ENCODE measurements around the gene GPR42. TPM values are rescaled to one million over a fixed set of nuclear protein-coding genes. Genes with fewer than 3 reads are reported as not detected.
"Not testable (repeated sequence)": the region's sequence is repeated elsewhere in the genome, so short reads cannot be mapped to it uniquely, and the experiment has no call there.

GPR42 gene
- total RNA-seq, 2 donors from 2014 or later = 0.56 TPM; not detected in 1

- Mint-ChIP-seq H3K36me3 (no peaks in the 10 kb centered on the region), H3K4me1 (ENCODE audit: low read depth in 2 of 2) (peaks cover 30 to 49% of the 10 kb centered on the region in 2 donors), H3K9me3 (no peaks in the 10 kb centered on the region), H3K27ac (peak overlapping the region; percentile 44 to 84), H3K27me3 (no peaks in the 10 kb centered on the region), H3K4me3 (no peak overlapping the region)
- DNase-seq (ENCODE audit: low spot score) (no peak), ATAC-seq (no peak)
Measured at GRCh38 chr19:35350591-35350990, 20.3 kb upstream of the GPR42 start.

GRCh38 chr19:35351411-35352176 is 19.3 kb upstream of the GPR42 start:
- H3K36me3 Mint-ChIP-seq = no peaks in the 10 kb centered on the region
- peaks cover 26 to 43% of the 10 kb centered on the region in 2 donors for H3K4me1 Mint-ChIP-seq (ENCODE audit: low read depth in 2 of 2)
- peaks cover 0 to 4% of the 10 kb centered on the region in 2 donors for H3K27me3 Mint-ChIP-seq
- no peak for ATAC-seq
- peak overlapping the region; percentile 44 to 84 for H3K27ac Mint-ChIP-seq
- no peak overlapping the region for H3K4me3 Mint-ChIP-seq
- no peaks in the 10 kb centered on the region for H3K9me3 Mint-ChIP-seq
- DNase-seq (ENCODE audit: low spot score) = no peak

- ATAC-seq = no peak
- H3K4me1 Mint-ChIP-seq (ENCODE audit: low read depth in 2 of 2) = peaks cover 21 to 37% of the 10 kb centered on the region in 2 donors
- no peak overlapping the region for H3K27ac Mint-ChIP-seq
- no peak for DNase-seq (ENCODE audit: low spot score)
- H3K27me3 Mint-ChIP-seq = peaks cover 0 to 6% of the 10 kb centered on the region in 2 donors
- H3K9me3 Mint-ChIP-seq = no peaks in the 10 kb centered on the region
- no peaks in the 10 kb centered on the region for H3K36me3 Mint-ChIP-seq
- H3K4me3 Mint-ChIP-seq = no peak overlapping the region
Measured at GRCh38 chr19:35352177-35352447, 18.8 kb upstream of the GPR42 start.

- Mint-ChIP-seq H3K4me3 (peak overlapping the region; percentile 39), H3K27me3 (peaks cover 0 to 11% of the 10 kb centered on the region in 2 donors), H3K36me3 (no peaks in the 10 kb centered on the region), H3K27ac (peak overlapping the region in 1 of 2 donors; percentile 84), H3K9me3 (no peaks in the 10 kb centered on the region), H3K4me1 (ENCODE audit: low read depth in 2 of 2) (peaks cover 17 to 37% of the 10 kb centered on the region in 2 donors)
- peak; percentile 45 to 74 for ATAC-seq
- DNase-seq (ENCODE audit: low spot score) = peak; percentile 78
Measured at GRCh38 chr19:35352448-35353304, 18.2 kb upstream of the GPR42 start.

DNA sequence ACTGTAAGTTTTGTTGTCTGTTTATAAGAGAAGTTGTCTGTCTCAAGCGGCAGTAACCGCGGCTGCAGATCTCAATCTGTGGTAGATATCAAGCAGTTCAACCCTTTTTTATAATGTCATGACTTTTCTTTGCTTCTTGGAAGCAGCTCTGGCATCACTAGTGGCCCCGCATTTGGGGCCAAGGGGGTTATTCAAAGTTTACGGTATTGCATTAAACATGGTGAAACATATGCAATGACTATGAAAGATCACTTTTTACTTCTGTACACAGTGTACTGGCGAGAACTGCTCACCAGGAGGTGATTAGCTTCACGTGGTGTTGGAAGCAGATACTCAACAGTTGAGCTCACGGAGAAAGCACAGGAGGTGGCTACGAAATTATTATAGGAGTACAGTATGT is 17.2 kb upstream of the GPR42 start:
- DNase-seq (ENCODE audit: low spot score) (no peak), ATAC-seq (no peak)
- H3K9me3 Mint-ChIP-seq = no peaks in the 10 kb centered on the region
- H3K27ac Mint-ChIP-seq = no peak overlapping the region
- H3K27me3 Mint-ChIP-seq = peaks cover 4 to 17% of the 10 kb centered on the region in 2 donors
- no peak overlapping the region for H3K4me3 Mint-ChIP-seq
- H3K4me1 Mint-ChIP-seq (ENCODE audit: low read depth in 2 of 2) = peaks cover 20 to 37% of the 10 kb centered on the region in 2 donors
- no peaks in the 10 kb centered on the region for H3K36me3 Mint-ChIP-seq

DNA sequence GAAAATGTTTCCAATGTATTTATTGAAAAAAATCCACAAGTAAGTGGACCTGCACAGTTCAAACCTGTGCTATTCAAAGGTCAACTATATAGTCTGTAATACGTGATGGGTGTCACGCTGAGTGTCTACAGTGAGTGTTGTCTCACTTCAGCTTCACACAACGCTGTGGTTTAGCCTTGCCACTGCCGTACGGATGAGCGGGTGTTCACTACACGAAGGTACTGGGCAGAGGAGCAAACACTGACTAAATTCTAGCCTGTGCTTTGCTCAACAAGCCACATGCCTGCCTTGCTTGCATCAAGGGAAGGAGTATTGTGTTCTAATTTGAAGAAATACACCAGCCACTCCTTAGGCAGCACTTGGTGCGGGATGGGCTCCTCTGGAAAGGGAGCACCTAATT is 16.0 kb upstream of the GPR42 start:
- no peaks in the 10 kb centered on the region for H3K9me3 Mint-ChIP-seq
- H3K27me3 Mint-ChIP-seq = peaks cover 4 to 17% of the 10 kb centered on the region in 2 donors
- DNase-seq (ENCODE audit: low spot score) (peak; percentile 82), ATAC-seq (peak; percentile 90 to 95)
- peak overlapping the region in 1 of 2 donors; percentile 82 for H3K27ac Mint-ChIP-seq
- peak overlapping the region; percentile 15 for H3K4me3 Mint-ChIP-seq
- no peaks in the 10 kb centered on the region for H3K36me3 Mint-ChIP-seq
- peaks cover 14 to 29% of the 10 kb centered on the region in 2 donors for H3K4me1 Mint-ChIP-seq (ENCODE audit: low read depth in 2 of 2)

DNA sequence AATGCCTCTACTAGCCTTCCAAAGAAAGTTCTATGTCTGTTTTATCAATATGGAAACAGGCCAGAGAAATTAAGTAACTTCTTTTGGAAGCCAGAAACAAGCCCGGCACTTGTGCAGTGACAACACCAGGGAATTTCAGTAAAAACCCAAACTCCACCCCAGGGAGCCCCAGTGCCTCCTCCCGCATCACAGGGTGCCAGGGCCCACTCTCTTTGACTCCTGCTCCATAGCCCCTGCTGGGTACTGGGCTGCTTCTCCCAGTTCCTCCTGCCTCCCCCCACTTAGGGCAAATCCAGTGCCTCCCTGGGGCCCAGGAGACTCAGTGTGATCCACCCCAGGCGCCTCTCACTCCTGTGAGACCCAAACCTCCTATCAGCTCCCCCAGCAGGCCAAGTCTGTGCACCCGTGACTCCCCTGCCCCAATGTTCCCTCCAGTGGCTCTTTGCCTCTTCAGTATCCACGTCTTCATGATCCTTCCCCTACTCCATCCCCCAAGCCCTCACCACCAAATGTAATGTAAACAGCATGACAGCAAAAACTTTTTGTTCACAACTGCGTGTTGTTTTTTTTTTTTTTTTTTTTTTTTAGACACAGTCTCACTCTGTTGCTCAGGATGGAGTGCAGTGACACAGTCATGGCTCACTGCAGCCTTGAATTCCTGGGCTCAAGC is 14.9 kb upstream of the GPR42 start:
- no peaks in the 10 kb centered on the region for H3K36me3 Mint-ChIP-seq
- H3K27me3 Mint-ChIP-seq = peaks cover 4 to 17% of the 10 kb centered on the region in 2 donors
- no peaks in the 10 kb centered on the region for H3K9me3 Mint-ChIP-seq
- H3K4me1 Mint-ChIP-seq (ENCODE audit: low read depth in 2 of 2) = peaks cover 13 to 29% of the 10 kb centered on the region in 2 donors
- no peak overlapping the region for H3K4me3 Mint-ChIP-seq
- peak; percentile 18 for DNase-seq (ENCODE audit: low spot score)
- ATAC-seq = no peak
- H3K27ac Mint-ChIP-seq = peak overlapping the region; percentile 32 to 49

- Mint-ChIP-seq H3K27me3 (peaks cover 14 to 17% of the 10 kb centered on the region in 2 donors), H3K4me3 (peak within 1 kb of the TSS; percentile 37), H3K9me3 (no peaks in the 10 kb centered on the region), H3K36me3 (no peaks in the 10 kb centered on the region), H3K4me1 (ENCODE audit: low read depth in 2 of 2) (peaks cover 13 to 28% of the 10 kb centered on the region in 2 donors), H3K27ac (peak within 1 kb of the TSS; percentile 7 to 79)
- ATAC-seq = no peak
- DNase-seq (ENCODE audit: low spot score) = no peak
Measured at GRCh38 chr19:35357867-35358573, 12.8 kb upstream of the GPR42 start, which contains the start of gene FFAR3. FFAR3 (plus strand) TSS chr19:35358460; CDS start chr19:35358891, 431 bp downstream.

GRCh38 chr19:35358834-35359233 is 12.0 kb upstream of the GPR42 start:
- H3K4me1 Mint-ChIP-seq (ENCODE audit: low read depth in 2 of 2) = peaks cover 13 to 25% of the 10 kb centered on the region in 2 donors
- not testable (repeated sequence) for H3K4me3 Mint-ChIP-seq; H3K27ac Mint-ChIP-seq; H3K36me3 Mint-ChIP-seq; ATAC-seq; DNase-seq (ENCODE audit: low spot score); H3K9me3 Mint-ChIP-seq
- H3K27me3 Mint-ChIP-seq = peaks cover 14 to 17% of the 10 kb centered on the region in 2 donors

DNA sequence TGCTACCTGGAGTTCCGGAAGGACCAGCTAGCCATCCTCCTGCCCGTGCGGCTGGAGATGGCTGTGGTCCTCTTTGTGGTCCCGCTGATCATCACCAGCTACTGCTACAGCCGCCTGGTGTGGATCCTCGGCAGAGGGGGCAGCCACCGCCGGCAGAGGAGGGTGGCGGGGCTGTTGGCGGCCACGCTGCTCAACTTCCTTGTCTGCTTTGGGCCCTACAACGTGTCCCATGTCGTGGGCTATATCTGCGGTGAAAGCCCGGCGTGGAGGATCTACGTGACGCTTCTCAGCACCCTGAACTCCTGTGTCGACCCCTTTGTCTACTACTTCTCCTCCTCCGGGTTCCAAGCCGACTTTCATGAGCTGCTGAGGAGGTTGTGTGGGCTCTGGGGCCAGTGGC is 11.5 kb upstream of the GPR42 start:
- not testable (repeated sequence) for DNase-seq (ENCODE audit: low spot score); H3K4me3 Mint-ChIP-seq; ATAC-seq; H3K9me3 Mint-ChIP-seq; H3K27ac Mint-ChIP-seq; H3K36me3 Mint-ChIP-seq
- Mint-ChIP-seq H3K27me3 (peaks cover 14 to 17% of the 10 kb centered on the region in 2 donors), H3K4me1 (ENCODE audit: low read depth in 2 of 2) (peaks cover 13 to 25% of the 10 kb centered on the region in 2 donors)

GRCh38 chr19:35360081-35360480 is 10.8 kb upstream of the GPR42 start:
- Mint-ChIP-seq H3K4me1 (ENCODE audit: low read depth in 2 of 2) (peaks cover 13 to 21% of the 10 kb centered on the region in 2 donors), H3K27me3 (peaks cover 14 to 17% of the 10 kb centered on the region in 2 donors)
- DNase-seq (ENCODE audit: low spot score); H3K9me3 Mint-ChIP-seq; H3K4me3 Mint-ChIP-seq; ATAC-seq; H3K36me3 Mint-ChIP-seq; H3K27ac Mint-ChIP-seq: not testable (repeated sequence)

- peak overlapping the region in 1 of 2 donors; percentile 65 for H3K27ac Mint-ChIP-seq
- no peaks in the 10 kb centered on the region for H3K36me3 Mint-ChIP-seq
- peaks cover 17 to 19% of the 10 kb centered on the region in 2 donors for H3K27me3 Mint-ChIP-seq
- DNase-seq (ENCODE audit: low spot score) = peak; percentile 34
- ATAC-seq = no peak
- peaks cover 11 to 18% of the 10 kb centered on the region in 2 donors for H3K4me1 Mint-ChIP-seq (ENCODE audit: low read depth in 2 of 2)
- H3K9me3 Mint-ChIP-seq = no peaks in the 10 kb centered on the region
- no peak overlapping the region for H3K4me3 Mint-ChIP-seq
Measured at GRCh38 chr19:35360880-35361420, 9.9 kb upstream of the GPR42 start.

All from natural killer cell treated with Interleukin-12 subunit alpha and Interleukin-12 subunit beta and Interleukin-15 and Interleukin-18, amount 100 ng/mL, for 72 hours (primary cell).